WTC11 (cell line): Measurements from ENCODE around the gene SNRNP200. TPM values are rescaled to one million over a fixed set of nuclear protein-coding genes. Genes with fewer than 3 reads are reported as not detected.
A peak's percentile ranks its signal among the peaks of the same experiment; 100 is the strongest.

Source experiments
- ATAC-seq: fragments of 200-7000 bp; cut with Tn5 transposase; 2 replicates; pipeline ENCODE4 v1.10.0; 2021; ENCODE audit warnings: mild to moderate bottlenecking, moderate library complexity
- CTCF ChIA-PET: fragments of 300-600 bp; sonication (Branson Sonifier 250); formaldehyde crosslinking; loops from one replicate; lab custom pipeline; 2021; ENCODE audit warnings: antibody characterized with exemption; lab: Charles Lee
- POLR2A ChIA-PET: fragments of 350-600 bp; sonication (Branson Sonifier 250); formaldehyde crosslinking; loops from one replicate; lab custom pipeline; 2021; ENCODE audit warnings: antibody characterized with exemption; lab: Charles Lee
- DNase-seq: peaks from one replicate; pipeline ENCODE4 v3.0.0; 2021; ENCODE audit warnings: low spot score
- H3K27ac Mint-ChIP-seq: 2 replicates; pipeline ENCODE4 v1.8.0; 2021; ENCODE audit warnings: mixed read lengths
- H3K27me3 Mint-ChIP-seq: 2 replicates; pipeline ENCODE4 v1.8.0; 2021; ENCODE audit warnings: low read depth, mild to moderate bottlenecking, moderate library complexity, mixed read lengths
- H3K36me3 Mint-ChIP-seq: 2 replicates; pipeline ENCODE4 v1.8.0; 2021; ENCODE audit warnings: mixed read lengths
- H3K4me1 Mint-ChIP-seq: 2 replicates; pipeline ENCODE4 v1.8.0; 2022; ENCODE audit warnings: mixed read lengths
- H3K4me3 Mint-ChIP-seq: 2 replicates; pipeline ENCODE4 v1.8.0; 2021; ENCODE audit warnings: mild to moderate bottlenecking, moderate library complexity, mixed read lengths
- H3K9me3 Mint-ChIP-seq: 2 replicates; pipeline ENCODE4 v1.8.0; 2021; ENCODE audit warnings: mixed read lengths
- AFF4 ChIP-seq: sonication (generic); formaldehyde crosslinking; IDR thresholded peaks from 2 replicates; pipeline ENCODE4 v1.8.1; 2023; ENCODE audit warnings: mild to moderate bottlenecking, missing genetic modification reagents, borderline replicate concordance
- CTCF ChIP-seq: fragments of 200-600 bp; IDR thresholded peaks from 2 replicates; pipeline ENCODE4 v1.8.0; 2022; ENCODE audit warnings: antibody characterized with exemption
- E2F1 ChIP-seq: sonication (generic); formaldehyde crosslinking; IDR thresholded peaks from 2 replicates; pipeline ENCODE4 v1.8.0; 2022; ENCODE audit warnings: mild to moderate bottlenecking, missing genetic modification reagents
- FOXK1 ChIP-seq: sonication (generic); formaldehyde crosslinking; IDR thresholded peaks from 2 replicates; pipeline ENCODE4 v1.8.0; 2022; ENCODE audit warnings: mild to moderate bottlenecking, moderate library complexity, missing genetic modification reagents
- FOXP1 ChIP-seq: sonication (generic); formaldehyde crosslinking; IDR thresholded peaks from 2 replicates; pipeline ENCODE4 v1.8.0; 2022; ENCODE audit warnings: missing genetic modification reagents, mild to moderate bottlenecking, moderate library complexity, borderline replicate concordance
- FOXP4 ChIP-seq: sonication (generic); formaldehyde crosslinking; IDR thresholded peaks from 2 replicates; pipeline ENCODE4 v1.8.0; 2022; ENCODE audit warnings: mild to moderate bottlenecking, missing genetic modification reagents
- GTF2I ChIP-seq: fragments of 250-450 bp; sonication (Bioruptor Pico); conservative IDR thresholded peaks from 2 replicates; pipeline ENCODE4 v1.4.0; 2021; ENCODE audit warnings: mild to moderate bottlenecking
- HMGA2 ChIP-seq: fragments of 250-450 bp; sonication (Bioruptor Pico); IDR thresholded peaks from 2 replicates; pipeline ENCODE4 v1.4.0; 2021; ENCODE audit warnings: mild to moderate bottlenecking, moderate library complexity
- KAT7 ChIP-seq: sonication (generic); formaldehyde crosslinking; IDR thresholded peaks from 2 replicates; pipeline ENCODE4 v1.8.1; 2023; ENCODE audit warnings: missing genetic modification reagents, mild to moderate bottlenecking, borderline replicate concordance
- NFATC4 ChIP-seq: fragments of 250-450 bp; sonication (Bioruptor Pico); IDR thresholded peaks from 2 replicates; pipeline ENCODE4 v1.9.0; 2021; ENCODE audit warnings: mild to moderate bottlenecking
- NR3C1 ChIP-seq: sonication (generic); formaldehyde crosslinking; conservative IDR thresholded peaks from 2 replicates; pipeline ENCODE4 v1.8.1; 2023; ENCODE audit warnings: low read depth, mild to moderate bottlenecking, missing genetic modification reagents
- PREB ChIP-seq: sonication (generic); formaldehyde crosslinking; IDR thresholded peaks from 2 replicates; pipeline ENCODE4 v1.8.1; 2022; ENCODE audit warnings: mild to moderate bottlenecking, missing genetic modification reagents, moderate library complexity, borderline replicate concordance
- TCF7 ChIP-seq: sonication (generic); formaldehyde crosslinking; IDR thresholded peaks from 2 replicates; pipeline ENCODE4 v1.8.0; 2022; ENCODE audit warnings: mild to moderate bottlenecking, low read depth, missing genetic modification reagents, moderate library complexity
- ZBTB21 ChIP-seq: sonication (generic); formaldehyde crosslinking; IDR thresholded peaks from 2 replicates; pipeline ENCODE4 v1.8.1; 2023; ENCODE audit warnings: mild to moderate bottlenecking, missing genetic modification reagents, borderline replicate concordance
- ZNF121 ChIP-seq: sonication (generic); formaldehyde crosslinking; IDR thresholded peaks from 2 replicates; pipeline ENCODE4 v1.8.0; 2023; ENCODE audit warnings: missing genetic modification reagents
- ZNF138 ChIP-seq: sonication (generic); formaldehyde crosslinking; conservative IDR thresholded peaks from 2 replicates; pipeline ENCODE4 v1.8.1; 2022; ENCODE audit warnings: mild to moderate bottlenecking, moderate library complexity, missing genetic modification reagents
- ZNF219 ChIP-seq: sonication (generic); formaldehyde crosslinking; IDR thresholded peaks from 2 replicates; pipeline ENCODE4 v1.8.0; 2023; ENCODE audit warnings: missing genetic modification reagents, mild to moderate bottlenecking, borderline replicate concordance
- ZNF232 ChIP-seq: sonication (generic); formaldehyde crosslinking; IDR thresholded peaks from 2 replicates; pipeline ENCODE4 v1.8.0; 2022; ENCODE audit warnings: mild to moderate bottlenecking, missing genetic modification reagents
- total RNA-seq: library from RNA; stranded (reverse); gene quantifications from 3 replicates; pipeline ENCODE4 v1.2.3, GENCODE V29; 2021

SNRNP200 gene
- total RNA-seq, 1 experiment from 2014 or later: 226 TPM

- ATAC-seq (no peak), DNase-seq (no peak)
- TF ChIP-seq TCF7 (CRISPR knock-in tag): no peak
- no peak for TF ChIP-seq CTCF
- Mint-ChIP-seq H3K36me3 (peaks cover 72% of the 10 kb centered on the region), H3K9me3 (no peaks in the 10 kb centered on the region), H3K4me3 (no peak overlapping the region), H3K27ac (no peak overlapping the region), H3K27me3 (no peaks in the 10 kb centered on the region), H3K4me1 (no peaks in the 10 kb centered on the region)
- POLR2A ChIA-PET: no interaction called here
- CTCF ChIA-PET: interaction anchor here (0.7 to 1.6 kb wide), 2 partner anchors 66 to 173 kb away, joined by 3 read pairs; no protein-coding TSS in a partner anchor
Measured at GRCh38 chr2:96347395-96347794, 42.0 kb upstream of the SNRNP200 start.

- no peaks in the 10 kb centered on the region for H3K4me1 Mint-ChIP-seq
- no peak for TF ChIP-seq FOXP4 (CRISPR knock-in tag)
- TF ChIP-seq E2F1 (CRISPR knock-in tag): no peak
- no peak for TF ChIP-seq ZNF232 (CRISPR knock-in tag)
- no peak for TF ChIP-seq HMGA2 (CRISPR knock-in tag)
- no peak for TF ChIP-seq FOXP1 (CRISPR knock-in tag)
- TF ChIP-seq CTCF: no peak
- TF ChIP-seq, all 79 proteins: peak for 0
- Mint-ChIP-seq H3K4me3 (no peak overlapping the region), H3K27ac (no peak overlapping the region), H3K27me3 (no peaks in the 10 kb centered on the region), H3K9me3 (no peaks in the 10 kb centered on the region), H3K36me3 (peaks cover 72% of the 10 kb centered on the region)
- ATAC-seq: no peak
- CTCF ChIA-PET: interaction anchor here (0.7 to 1.9 kb wide), 6 partner anchors 13 to 164 kb away, joined by 3 to 10 read pairs (median 5); partner anchors contain the start of genes ITPRIPL1 and SNRNP200
- POLR2A ChIA-PET: no interaction called here
- no peak for DNase-seq
Measured at GRCh38 chr2:96345868-96346462, 40.6 kb upstream of the SNRNP200 start.

GRCh38 chr2:96345438-96345837 is 40.1 kb upstream of the SNRNP200 start:
- Mint-ChIP-seq H3K27me3 (no peaks in the 10 kb centered on the region), H3K27ac (no peak overlapping the region), H3K9me3 (no peaks in the 10 kb centered on the region), H3K36me3 (peaks cover 73% of the 10 kb centered on the region), H3K4me1 (no peaks in the 10 kb centered on the region), H3K4me3 (no peak overlapping the region)
- ATAC-seq (peak; percentile 91), DNase-seq (peak; percentile 19)
- POLR2A ChIA-PET: no interaction called here
- CTCF ChIA-PET: interaction anchor here (0.5 to 1.9 kb wide), 7 partner anchors 13 to 164 kb away, joined by 3 to 10 read pairs (median 4); partner anchors contain the start of genes ITPRIPL1 and SNRNP200
- TF ChIP-seq ZBTB21 (CRISPR knock-in tag): no peak
- no peak for TF ChIP-seq ZNF121
- TF ChIP-seq NFATC4 (CRISPR knock-in tag): no peak
- no peak for TF ChIP-seq ZNF219 (CRISPR knock-in tag)
- no peak for TF ChIP-seq PREB (CRISPR knock-in tag)
- TF ChIP-seq NR3C1 (CRISPR knock-in tag): no peak
- TF ChIP-seq FOXK1 (CRISPR knock-in tag): no peak
- TF ChIP-seq KAT7 (CRISPR knock-in tag): no peak
- TF ChIP-seq AFF4: no peak
- TF ChIP-seq GTF2I (CRISPR knock-in tag): no peak
- no peak for TF ChIP-seq ZNF138 (CRISPR knock-in tag)
- TF ChIP-seq ZNF232 (CRISPR knock-in tag): no peak
- no peak for TF ChIP-seq HMGA2 (CRISPR knock-in tag)
